Muscle layer of colon (tissue), 2 donors: ENCODE results near the gene UPK1A.
A peak's percentile ranks its signal among the peaks of the same experiment; 100 is the strongest.

Source experiments
- H3K27ac ChIP-seq: one replicate; pipeline ENCODE4 v1.7.0; 2013; ENCODE audit warnings: low read depth, mild to moderate bottlenecking, low read length, moderate library complexity
- H3K27me3 ChIP-seq, 2 donors: one replicate each; pipeline ENCODE4 v1.7.0; 2013; ENCODE audit warnings: low read length in 2 of 2, mild to moderate bottlenecking in 2 of 2; ENCODE audit not compliant: insufficient read depth in 2 of 2, control insufficient read depth in 1 of 2
- H3K36me3 ChIP-seq: one replicate; pipeline ENCODE4 v1.7.0; 2013; ENCODE audit warnings: mild to moderate bottlenecking, low read length; ENCODE audit not compliant: insufficient read depth
- H3K4me1 ChIP-seq: one replicate; pipeline ENCODE4 v1.7.0; 2013; ENCODE audit warnings: mild to moderate bottlenecking, low read length; ENCODE audit not compliant: insufficient read depth
- H3K4me3 ChIP-seq, 2 donors: one replicate each; pipeline ENCODE4 v1.7.0; 2013; ENCODE audit warnings: low read length in 2 of 2, low read depth in 1 of 2, mild to moderate bottlenecking in 1 of 2, moderate library complexity in 1 of 2
- H3K9ac ChIP-seq: one replicate; pipeline ENCODE4 v1.7.0; 2013; ENCODE audit warnings: low read length
- H3K9me3 ChIP-seq: one replicate; pipeline ENCODE4 v1.7.0; 2013; ENCODE audit warnings: mild to moderate bottlenecking, low read length
- donor health status: abdominal sarcoma.
- donor health status: Adenocarcinoma of cecum.

The UPK1A gene

GRCh38 chr19:35636651-35637050 lies 29.7 kb upstream of the UPK1A start:
- Histone ChIP-seq H3K27ac (no peak overlapping the region), H3K9ac (no peak overlapping the region), H3K36me3 (peaks cover 53% of the 10 kb centered on the region), H3K9me3 (no peaks in the 10 kb centered on the region), H3K27me3 (no peaks in the 10 kb centered on the region), H3K4me3 (no peak overlapping the region), H3K4me1 (no peaks in the 10 kb centered on the region)

- H3K9me3 ChIP-seq = no peaks in the 10 kb centered on the region
- H3K36me3 ChIP-seq = peaks cover 48% of the 10 kb centered on the region
- H3K27ac ChIP-seq = no peak overlapping the region
- no peaks in the 10 kb centered on the region for H3K4me1 ChIP-seq
- H3K9ac ChIP-seq = no peak overlapping the region
- no peaks in the 10 kb centered on the region for H3K27me3 ChIP-seq
- no peak overlapping the region for H3K4me3 ChIP-seq
These were observed 29.2 kb upstream of the UPK1A start for GRCh38 chr19:35637165-35637564.

- no peak overlapping the region for H3K4me3 ChIP-seq
- no peak overlapping the region for H3K9ac ChIP-seq
- H3K9me3 ChIP-seq = no peaks in the 10 kb centered on the region
- no peak overlapping the region for H3K27ac ChIP-seq
- H3K4me1 ChIP-seq = peaks cover 6% of the 10 kb centered on the region
- peaks cover 30% of the 10 kb centered on the region for H3K36me3 ChIP-seq
- no peaks in the 10 kb centered on the region for H3K27me3 ChIP-seq
These were observed 27.0 kb upstream of the UPK1A start for GRCh38 chr19:35639321-35639639.

GRCh38 chr19:35639863-35640262 lies 26.5 kb upstream of the UPK1A start:
- Histone ChIP-seq H3K27ac (no peak overlapping the region), H3K4me3 (no peak overlapping the region), H3K4me1 (peaks cover 6% of the 10 kb centered on the region), H3K9ac (no peak overlapping the region), H3K9me3 (no peaks in the 10 kb centered on the region), H3K27me3 (no peaks in the 10 kb centered on the region), H3K36me3 (peaks cover 28% of the 10 kb centered on the region)

- Histone ChIP-seq H3K27ac (no peak within 1 kb of the TSS), H3K9me3 (no peaks in the 10 kb centered on the region), H3K27me3 (no peaks in the 10 kb centered on the region), H3K36me3 (peaks cover 15% of the 10 kb centered on the region), H3K4me3 (no peak within 1 kb of the TSS), H3K4me1 (peaks cover 6% of the 10 kb centered on the region), H3K9ac (no peak within 1 kb of the TSS)
These were observed 24.7 kb upstream of the UPK1A start, which contains the start of gene ETV2 for GRCh38 chr19:35641515-35642151. Gene ETV2, plus strand, starts transcription at chr19:35641745. Its CDS starts 716 bp downstream, at chr19:35642461.

- Histone ChIP-seq H3K9ac (no peak overlapping the region), H3K4me1 (peaks cover 6% of the 10 kb centered on the region), H3K27ac (no peak overlapping the region), H3K36me3 (peaks cover 9% of the 10 kb centered on the region), H3K27me3 (no peaks in the 10 kb centered on the region), H3K4me3 (no peak overlapping the region), H3K9me3 (no peaks in the 10 kb centered on the region)
These were observed 24.0 kb upstream of the UPK1A start for GRCh38 chr19:35642312-35642711.

GRCh38 chr19:35642798-35643254 lies 23.5 kb upstream of the UPK1A start:
- Histone ChIP-seq H3K27ac (no peak overlapping the region), H3K9ac (no peak overlapping the region), H3K27me3 (no peaks in the 10 kb centered on the region), H3K36me3 (peaks cover 3% of the 10 kb centered on the region), H3K4me1 (peaks cover 10% of the 10 kb centered on the region), H3K9me3 (no peaks in the 10 kb centered on the region), H3K4me3 (peak overlapping the region in 1 of 2 donors; percentile 83)

- peaks cover 10% of the 10 kb centered on the region for H3K4me1 ChIP-seq
- peak overlapping the region; percentile 74 to 83 for H3K4me3 ChIP-seq
- peak overlapping the region; percentile 14 for H3K9ac ChIP-seq
- H3K27me3 ChIP-seq = no peaks in the 10 kb centered on the region
- no peaks in the 10 kb centered on the region for H3K36me3 ChIP-seq
- no peaks in the 10 kb centered on the region for H3K9me3 ChIP-seq
- peak overlapping the region; percentile 97 for H3K27ac ChIP-seq
These were observed 22.8 kb upstream of the UPK1A start for GRCh38 chr19:35643255-35644205.

- H3K27me3 ChIP-seq = no peaks in the 10 kb centered on the region
- H3K9me3 ChIP-seq = no peaks in the 10 kb centered on the region
- H3K4me3 ChIP-seq = peak overlapping the region; percentile 74 to 83
- H3K36me3 ChIP-seq = no peaks in the 10 kb centered on the region
- H3K9ac ChIP-seq = peak overlapping the region; percentile 14
- H3K27ac ChIP-seq = peak overlapping the region; percentile 97
- H3K4me1 ChIP-seq = peaks cover 18% of the 10 kb centered on the region
These were observed 21.9 kb upstream of the UPK1A start for GRCh38 chr19:35644206-35644986.

GRCh38 chr19:35644987-35645679 lies 21.2 kb upstream of the UPK1A start:
- Histone ChIP-seq H3K27me3 (no peaks in the 10 kb centered on the region), H3K9me3 (no peaks in the 10 kb centered on the region), H3K4me3 (peak overlapping the region; percentile 74 to 83), H3K27ac (peak overlapping the region; percentile 97), H3K9ac (peak overlapping the region; percentile 17), H3K4me1 (peaks cover 19% of the 10 kb centered on the region), H3K36me3 (peaks cover 2% of the 10 kb centered on the region)
